Measurements from ENCODE around the gene COL15A1.

COL15A1 gene

DNA sequence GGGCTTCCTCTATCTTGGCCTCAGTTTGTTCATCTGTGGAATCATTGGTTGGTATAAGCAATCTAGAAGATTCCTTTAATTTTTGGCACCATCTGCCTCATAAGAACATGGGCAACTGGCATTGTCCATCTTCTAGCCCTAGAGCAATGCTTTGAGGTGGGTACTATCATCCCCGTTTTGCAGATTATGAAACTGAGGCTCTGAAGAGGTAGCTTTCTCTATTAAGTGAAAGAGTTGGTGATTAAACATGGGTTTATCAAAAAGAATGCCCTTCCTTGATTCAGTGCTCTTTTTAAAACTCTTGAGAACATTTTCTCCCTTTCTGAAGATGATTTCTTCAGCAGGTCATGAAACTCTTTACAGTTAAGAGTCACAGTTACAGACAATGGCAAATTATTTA lies 118.8 kb downstream of the COL15A1 start:
- Histone ChIP-seq H3K27me3 (ENCODE audit: control insufficient read depth in 5 of 5, insufficient read depth in 4 of 5, low read length in 5 of 5) (no peaks in the 10 kb centered on the region), H3K9me3 (ENCODE audit: control insufficient read depth in 5 of 5, low read length in 5 of 5) (no peaks in the 10 kb centered on the region), H3K36me3 (ENCODE audit: control insufficient read depth in 5 of 5, insufficient read depth in 5 of 5, low read length in 5 of 5) (peaks cover 37 to 93% (median 82%) of the 10 kb centered on the region in 5 donors), H3K27ac (ENCODE audit: low read depth, low read length) (no peak overlapping the region), H3K9ac (ENCODE audit: low read length in 5 of 5) (no peak overlapping the region), H3K4me1 (ENCODE audit: control insufficient read depth in 5 of 5, insufficient read depth in 5 of 5, low read length in 5 of 5) (peaks cover 8 to 39% (median 29%) of the 10 kb centered on the region in 5 donors), H3K4me3 (ENCODE audit: low read depth in 1 of 5, low read length in 5 of 5) (no peak overlapping the region)

DNA sequence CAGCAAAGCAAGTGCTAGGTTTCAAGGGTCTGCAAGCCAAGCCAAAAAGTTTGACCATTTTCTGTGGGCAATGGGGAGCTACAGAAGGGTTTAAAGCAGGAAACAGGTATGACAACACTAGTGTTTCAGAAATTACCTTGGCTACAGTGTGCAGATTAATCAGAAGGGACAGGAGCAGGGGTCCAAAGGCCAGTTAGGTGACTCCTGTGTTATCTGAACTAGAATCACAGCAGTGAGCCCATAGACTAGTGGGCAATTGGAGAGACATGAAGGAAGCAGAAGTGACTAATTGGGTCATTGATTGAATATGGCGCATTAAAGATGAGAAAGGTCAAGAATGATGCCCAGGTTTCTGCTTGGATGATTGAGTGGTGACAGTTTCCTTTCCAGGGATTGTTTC lies 119.8 kb downstream of the COL15A1 start:
- H3K27me3 ChIP-seq (ENCODE audit: control insufficient read depth in 5 of 5, insufficient read depth in 4 of 5, low read length in 5 of 5): no peaks in the 10 kb centered on the region
- H3K4me1 ChIP-seq (ENCODE audit: control insufficient read depth in 5 of 5, insufficient read depth in 5 of 5, low read length in 5 of 5): peaks cover 5 to 32% (median 23%) of the 10 kb centered on the region in 5 donors
- no peak overlapping the region for H3K9ac ChIP-seq (ENCODE audit: low read length in 5 of 5)
- H3K27ac ChIP-seq (ENCODE audit: low read depth, low read length): peak overlapping the region; percentile 45
- H3K36me3 ChIP-seq (ENCODE audit: control insufficient read depth in 5 of 5, insufficient read depth in 5 of 5, low read length in 5 of 5): peaks cover 40 to 91% (median 80%) of the 10 kb centered on the region in 5 donors
- H3K4me3 ChIP-seq (ENCODE audit: low read depth in 1 of 5, low read length in 5 of 5): no peak overlapping the region
- H3K9me3 ChIP-seq (ENCODE audit: control insufficient read depth in 5 of 5, low read length in 5 of 5): no peaks in the 10 kb centered on the region

DNA sequence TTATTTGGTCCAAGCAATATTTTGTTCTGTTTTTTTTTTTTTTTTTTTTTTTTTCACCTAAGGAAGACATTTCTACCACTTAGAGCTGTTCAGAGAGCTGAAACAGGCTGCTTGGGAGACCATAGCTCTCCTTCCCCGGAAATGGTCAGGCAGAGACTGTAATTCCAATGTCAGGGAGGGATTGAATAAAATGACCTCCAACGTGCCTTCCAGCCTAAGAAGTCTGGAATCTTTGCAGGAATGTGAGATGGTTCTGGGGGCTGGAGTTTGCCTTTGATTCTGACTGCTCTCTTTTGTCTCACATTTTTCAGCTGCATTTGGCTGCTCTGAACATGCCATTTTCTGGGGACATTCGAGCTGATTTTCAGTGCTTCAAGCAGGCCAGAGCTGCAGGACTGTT lies 122.9 kb downstream of the COL15A1 start:
- H3K9ac ChIP-seq (ENCODE audit: low read length in 5 of 5): no peak overlapping the region

GRCh38 chr9:99069075-99069474 lies 125.4 kb downstream of the COL15A1 start:
- H3K27me3 ChIP-seq (ENCODE audit: control insufficient read depth in 5 of 5, insufficient read depth in 4 of 5, low read length in 5 of 5): no peaks in the 10 kb centered on the region
- no peak overlapping the region for H3K4me3 ChIP-seq (ENCODE audit: low read depth in 1 of 5, low read length in 5 of 5)
- H3K9ac ChIP-seq (ENCODE audit: low read length in 5 of 5): no peak overlapping the region
- no peak overlapping the region for H3K27ac ChIP-seq (ENCODE audit: low read depth, low read length)
- H3K9me3 ChIP-seq (ENCODE audit: control insufficient read depth in 5 of 5, low read length in 5 of 5): no peaks in the 10 kb centered on the region
- peaks cover 34 to 75% (median 59%) of the 10 kb centered on the region in 5 donors for H3K36me3 ChIP-seq (ENCODE audit: control insufficient read depth in 5 of 5, insufficient read depth in 5 of 5, low read length in 5 of 5)
- H3K4me1 ChIP-seq (ENCODE audit: control insufficient read depth in 5 of 5, insufficient read depth in 5 of 5, low read length in 5 of 5): peaks cover 0 to 46% (median 24%) of the 10 kb centered on the region in 5 donors

More for the DNA sequence above, 122.9 kb downstream of the COL15A1 start:
- H3K27ac ChIP-seq (ENCODE audit: low read depth, low read length): no peak overlapping the region
- H3K4me3 ChIP-seq (ENCODE audit: low read depth in 1 of 5, low read length in 5 of 5): no peak overlapping the region
- peaks cover 0 to 41% (median 17%) of the 10 kb centered on the region in 5 donors for H3K4me1 ChIP-seq (ENCODE audit: control insufficient read depth in 5 of 5, insufficient read depth in 5 of 5, low read length in 5 of 5)
- H3K9me3 ChIP-seq (ENCODE audit: control insufficient read depth in 5 of 5, low read length in 5 of 5): no peaks in the 10 kb centered on the region
- no peaks in the 10 kb centered on the region for H3K27me3 ChIP-seq (ENCODE audit: control insufficient read depth in 5 of 5, insufficient read depth in 4 of 5, low read length in 5 of 5)
- H3K36me3 ChIP-seq (ENCODE audit: control insufficient read depth in 5 of 5, insufficient read depth in 5 of 5, low read length in 5 of 5): peaks cover 50 to 96% (median 79%) of the 10 kb centered on the region in 5 donors

GRCh38 chr9:99069546-99069945 lies 125.8 kb downstream of the COL15A1 start:
- Histone ChIP-seq H3K36me3 (ENCODE audit: control insufficient read depth in 5 of 5, insufficient read depth in 5 of 5, low read length in 5 of 5) (peaks cover 31 to 70% (median 56%) of the 10 kb centered on the region in 5 donors), H3K27ac (ENCODE audit: low read depth, low read length) (no peak overlapping the region), H3K9me3 (ENCODE audit: control insufficient read depth in 5 of 5, low read length in 5 of 5) (no peaks in the 10 kb centered on the region), H3K4me1 (ENCODE audit: control insufficient read depth in 5 of 5, insufficient read depth in 5 of 5, low read length in 5 of 5) (peaks cover 0 to 43% (median 20%) of the 10 kb centered on the region in 5 donors), H3K27me3 (ENCODE audit: control insufficient read depth in 5 of 5, insufficient read depth in 4 of 5, low read length in 5 of 5) (no peaks in the 10 kb centered on the region), H3K4me3 (ENCODE audit: low read depth in 1 of 5, low read length in 5 of 5) (no peak overlapping the region), H3K9ac (ENCODE audit: low read length in 5 of 5) (no peak overlapping the region)

DNA sequence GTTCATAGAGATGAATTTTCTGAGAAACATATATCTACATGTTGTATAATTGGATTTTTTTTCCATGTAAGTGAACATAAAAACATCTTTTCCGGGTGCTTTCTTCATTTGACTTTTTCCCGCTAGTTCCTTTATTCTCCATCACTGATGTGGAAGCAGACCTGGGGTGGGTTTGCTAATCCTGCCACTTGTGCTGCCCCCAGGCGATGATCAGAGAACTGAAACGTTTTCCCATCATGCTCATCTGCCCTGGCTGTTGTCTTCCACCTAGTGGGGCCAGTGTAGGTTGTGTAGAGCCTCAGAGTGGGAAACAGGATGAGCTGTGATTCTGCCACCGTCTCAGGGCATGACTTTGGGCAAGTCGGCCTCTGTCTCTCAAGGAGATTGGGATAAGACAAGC lies 127.0 kb downstream of the COL15A1 start:
- peak overlapping the region; percentile 15 for H3K27ac ChIP-seq (ENCODE audit: low read depth, low read length)

GRCh38 chr9:99071313-99072039 lies 127.8 kb downstream of the COL15A1 start:
- H3K27me3 ChIP-seq (ENCODE audit: control insufficient read depth in 5 of 5, insufficient read depth in 4 of 5, low read length in 5 of 5): no peaks in the 10 kb centered on the region
- peak overlapping the region; percentile 15 for H3K27ac ChIP-seq (ENCODE audit: low read depth, low read length)
- no peaks in the 10 kb centered on the region for H3K9me3 ChIP-seq (ENCODE audit: control insufficient read depth in 5 of 5, low read length in 5 of 5)
- no peak overlapping the region for H3K9ac ChIP-seq (ENCODE audit: low read length in 5 of 5)
- H3K4me3 ChIP-seq (ENCODE audit: low read depth in 1 of 5, low read length in 5 of 5): no peak overlapping the region
- peaks cover under 1 to 48% (median 19%) of the 10 kb centered on the region in 5 donors for H3K4me1 ChIP-seq (ENCODE audit: control insufficient read depth in 5 of 5, insufficient read depth in 5 of 5, low read length in 5 of 5)
- H3K36me3 ChIP-seq (ENCODE audit: control insufficient read depth in 5 of 5, insufficient read depth in 5 of 5, low read length in 5 of 5): peaks cover 27 to 52% (median 41%) of the 10 kb centered on the region in 5 donors

More for the DNA sequence above, 127.0 kb downstream of the COL15A1 start:
- Histone ChIP-seq H3K9ac (ENCODE audit: low read length in 5 of 5) (no peak overlapping the region), H3K36me3 (ENCODE audit: control insufficient read depth in 5 of 5, insufficient read depth in 5 of 5, low read length in 5 of 5) (peaks cover 27 to 59% (median 48%) of the 10 kb centered on the region in 5 donors), H3K4me1 (ENCODE audit: control insufficient read depth in 5 of 5, insufficient read depth in 5 of 5, low read length in 5 of 5) (peaks cover 0 to 43% (median 19%) of the 10 kb centered on the region in 5 donors), H3K4me3 (ENCODE audit: low read depth in 1 of 5, low read length in 5 of 5) (no peak overlapping the region), H3K27me3 (ENCODE audit: control insufficient read depth in 5 of 5, insufficient read depth in 4 of 5, low read length in 5 of 5) (no peaks in the 10 kb centered on the region), H3K9me3 (ENCODE audit: control insufficient read depth in 5 of 5, low read length in 5 of 5) (no peaks in the 10 kb centered on the region)

GRCh38 chr9:99072040-99072394 lies 128.3 kb downstream of the COL15A1 start:
- Histone ChIP-seq H3K36me3 (ENCODE audit: control insufficient read depth in 5 of 5, insufficient read depth in 5 of 5, low read length in 5 of 5) (peaks cover 24 to 47% (median 36%) of the 10 kb centered on the region in 5 donors), H3K9me3 (ENCODE audit: control insufficient read depth in 5 of 5, low read length in 5 of 5) (no peaks in the 10 kb centered on the region), H3K27ac (ENCODE audit: low read depth, low read length) (no peak overlapping the region)

DNA sequence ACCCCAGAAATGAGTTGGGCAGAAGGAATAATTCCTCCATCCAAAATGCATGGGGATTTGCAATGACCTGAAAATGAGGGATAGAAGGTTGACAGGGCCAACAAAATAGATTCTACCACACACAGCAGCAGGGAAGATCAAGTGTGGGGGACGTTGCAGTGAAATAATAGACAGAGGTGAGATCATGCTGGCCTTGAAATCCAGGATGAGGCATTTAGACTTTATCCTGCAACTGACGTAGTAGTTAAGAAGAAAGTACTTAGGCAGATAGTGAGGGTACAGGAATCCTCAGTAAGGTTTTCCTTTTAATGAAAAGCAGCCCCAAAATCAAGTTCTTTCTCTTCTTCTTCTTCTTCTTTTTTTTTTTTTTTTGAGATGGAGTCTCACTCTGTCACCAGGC lies 129.6 kb downstream of the COL15A1 start:
- H3K27ac ChIP-seq (ENCODE audit: low read depth, low read length): no peak overlapping the region
- no peak overlapping the region for H3K4me3 ChIP-seq (ENCODE audit: low read depth in 1 of 5, low read length in 5 of 5)
- no peaks in the 10 kb centered on the region for H3K9me3 ChIP-seq (ENCODE audit: control insufficient read depth in 5 of 5, low read length in 5 of 5)
- no peak overlapping the region for H3K9ac ChIP-seq (ENCODE audit: low read length in 5 of 5)
- peaks cover 6 to 54% (median 19%) of the 10 kb centered on the region in 5 donors for H3K4me1 ChIP-seq (ENCODE audit: control insufficient read depth in 5 of 5, insufficient read depth in 5 of 5, low read length in 5 of 5)
- no peaks in the 10 kb centered on the region for H3K27me3 ChIP-seq (ENCODE audit: control insufficient read depth in 5 of 5, insufficient read depth in 4 of 5, low read length in 5 of 5)
- H3K36me3 ChIP-seq (ENCODE audit: control insufficient read depth in 5 of 5, insufficient read depth in 5 of 5, low read length in 5 of 5): peaks cover 13 to 35% (median 25%) of the 10 kb centered on the region in 5 donors

More at GRCh38 chr9:99072040-99072394, 128.3 kb downstream of the COL15A1 start:
- H3K9ac ChIP-seq (ENCODE audit: low read length in 5 of 5): no peak overlapping the region
- no peaks in the 10 kb centered on the region for H3K27me3 ChIP-seq (ENCODE audit: control insufficient read depth in 5 of 5, insufficient read depth in 4 of 5, low read length in 5 of 5)
- H3K4me3 ChIP-seq (ENCODE audit: low read depth in 1 of 5, low read length in 5 of 5): no peak overlapping the region
- peaks cover 6 to 53% (median 19%) of the 10 kb centered on the region in 5 donors for H3K4me1 ChIP-seq (ENCODE audit: control insufficient read depth in 5 of 5, insufficient read depth in 5 of 5, low read length in 5 of 5)
